Measurements from ENCODE around the gene PTPRM.

Gene PTPRM

GRCh38 chr18:7691206-7691605 lies 124.1 kb downstream of the PTPRM start:
- no peak overlapping the region for H4K8ac ChIP-seq (ENCODE audit: low read length)
- H3K4ac ChIP-seq (ENCODE audit: low read depth in 1 of 2, low read length in 2 of 2) = no peak overlapping the region
- H3K18ac ChIP-seq (ENCODE audit: low read depth in 1 of 2, low read length in 2 of 2) = no peak overlapping the region
- H2BK12ac ChIP-seq (ENCODE audit: low read length in 2 of 2) = no peak overlapping the region
- DNase-seq = no peak
- H2BK5ac ChIP-seq (ENCODE audit: low read depth, low read length, poor library complexity, severe bottlenecking) = no peak overlapping the region
- H2BK120ac ChIP-seq (ENCODE audit: low read depth, low read length) = no peak overlapping the region
- H3K9ac ChIP-seq (ENCODE audit: low read length) = no peak overlapping the region
- H3K23ac ChIP-seq (ENCODE audit: low read length in 2 of 2) = no peak overlapping the region
- H2AK5ac ChIP-seq (ENCODE audit: low read length, severe bottlenecking) = no peak overlapping the region
- no peak overlapping the region for H4K91ac ChIP-seq (ENCODE audit: low read length)
- H2BK15ac ChIP-seq (ENCODE audit: low read depth, poor library complexity, severe bottlenecking) = no peak overlapping the region
- no peaks in the 10 kb centered on the region for H3K36me3 ChIP-seq (ENCODE audit: control insufficient read depth in 1 of 2, insufficient read depth in 2 of 2, low read depth in 1 of 2, low read length in 2 of 2)
- H3K14ac ChIP-seq (ENCODE audit: low read length in 2 of 2) = no peak overlapping the region
- H3K27me3 ChIP-seq (ENCODE audit: control insufficient read depth in 1 of 2, insufficient read depth in 1 of 2, low read length in 2 of 2) = no peaks in the 10 kb centered on the region
- no peak overlapping the region for H3K27ac ChIP-seq (ENCODE audit: low read length, poor library complexity, severe bottlenecking)
- H3K4me2 ChIP-seq (ENCODE audit: low read length, poor library complexity, severe bottlenecking) = no peak overlapping the region
- H3K79me1 ChIP-seq (replicated peaks; ENCODE audit: low read length, poor library complexity, severe bottlenecking) = peaks cover 23% of the 10 kb centered on the region
- no peak overlapping the region for H3K4me3 ChIP-seq (ENCODE audit: insufficient read depth in 1 of 2, low read depth in 1 of 2, low read length in 2 of 2)
- H2AFZ ChIP-seq (ENCODE audit: low read depth, low read length) = no peak overlapping the region
- no peaks in the 10 kb centered on the region for H3K9me3 ChIP-seq (ENCODE audit: control insufficient read depth, low read length)
- no peaks in the 10 kb centered on the region for H3K4me1 ChIP-seq (ENCODE audit: control insufficient read depth, insufficient read depth, low read depth, low read length)
- 80% methylated on average over 1 of the region's 3 CpGs for WGBS

DNA sequence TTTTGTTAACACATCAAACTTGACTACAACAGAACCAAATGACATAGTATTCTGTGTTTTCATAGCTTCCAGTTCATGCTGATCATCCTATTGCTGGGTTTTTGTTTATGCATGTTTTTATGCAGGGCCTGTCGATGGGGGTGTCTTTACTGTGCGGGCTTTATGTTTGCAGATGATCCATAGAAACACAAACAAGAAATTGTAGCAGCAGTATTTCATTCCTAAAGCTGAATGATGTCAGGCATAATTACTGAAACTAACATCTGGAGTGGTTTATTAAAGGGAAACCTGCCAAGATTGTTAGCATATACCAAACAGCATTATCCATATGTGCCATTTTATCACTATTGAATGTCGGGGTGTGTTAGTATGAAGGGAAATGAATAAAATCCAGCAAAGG lies 129.7 kb downstream of the PTPRM start:
- Histone ChIP-seq H3K36me3 (ENCODE audit: control insufficient read depth in 1 of 2, insufficient read depth in 2 of 2, low read depth in 1 of 2, low read length in 2 of 2) (no peaks in the 10 kb centered on the region), H3K27me3 (ENCODE audit: control insufficient read depth in 1 of 2, insufficient read depth in 1 of 2, low read length in 2 of 2) (no peaks in the 10 kb centered on the region), H3K4me2 (ENCODE audit: low read length, poor library complexity, severe bottlenecking) (no peak overlapping the region), H3K4ac (ENCODE audit: low read depth in 1 of 2, low read length in 2 of 2) (no peak overlapping the region), H3K4me1 (ENCODE audit: control insufficient read depth, insufficient read depth, low read depth, low read length) (no peaks in the 10 kb centered on the region), H2AK5ac (ENCODE audit: low read length, severe bottlenecking) (no peak overlapping the region), H2AFZ (ENCODE audit: low read depth, low read length) (no peak overlapping the region), H3K23ac (ENCODE audit: low read length in 2 of 2) (no peak overlapping the region), H3K9me3 (ENCODE audit: control insufficient read depth, low read length) (no peaks in the 10 kb centered on the region), H3K9ac (ENCODE audit: low read length) (no peak overlapping the region), H3K79me1 (replicated peaks; ENCODE audit: low read length, poor library complexity, severe bottlenecking) (peaks cover 23% of the 10 kb centered on the region), H3K27ac (ENCODE audit: low read length, poor library complexity, severe bottlenecking) (no peak overlapping the region), H2BK12ac (ENCODE audit: low read length in 2 of 2) (no peak overlapping the region), H3K4me3 (ENCODE audit: insufficient read depth in 1 of 2, low read depth in 1 of 2, low read length in 2 of 2) (no peak overlapping the region), H4K91ac (ENCODE audit: low read length) (no peak overlapping the region), H4K8ac (ENCODE audit: low read length) (no peak overlapping the region), H2BK120ac (ENCODE audit: low read depth, low read length) (no peak overlapping the region), H2BK5ac (ENCODE audit: low read depth, low read length, poor library complexity, severe bottlenecking) (no peak overlapping the region), H2BK15ac (ENCODE audit: low read depth, poor library complexity, severe bottlenecking) (no peak overlapping the region), H3K18ac (ENCODE audit: low read depth in 1 of 2, low read length in 2 of 2) (no peak overlapping the region), H3K14ac (ENCODE audit: low read length in 2 of 2) (no peak overlapping the region)
- DNase-seq = no peak
- no CpG with 5 or more reads among the region's 3 CpGs for WGBS

GRCh38 chr18:7697306-7697705 lies 130.2 kb downstream of the PTPRM start:
- H3K4me1 ChIP-seq (ENCODE audit: control insufficient read depth, insufficient read depth, low read depth, low read length) = no peaks in the 10 kb centered on the region
- no peak overlapping the region for H3K4ac ChIP-seq (ENCODE audit: low read depth in 1 of 2, low read length in 2 of 2)
- no peak overlapping the region for H3K27ac ChIP-seq (ENCODE audit: low read length, poor library complexity, severe bottlenecking)
- H3K9ac ChIP-seq (ENCODE audit: low read length) = no peak overlapping the region
- 75% methylated on average over 1 of the region's 2 CpGs for WGBS
- no peak overlapping the region for H2BK12ac ChIP-seq (ENCODE audit: low read length in 2 of 2)
- no peak overlapping the region for H2AK5ac ChIP-seq (ENCODE audit: low read length, severe bottlenecking)
- no peak overlapping the region for H3K14ac ChIP-seq (ENCODE audit: low read length in 2 of 2)
- H2BK120ac ChIP-seq (ENCODE audit: low read depth, low read length) = no peak overlapping the region
- no peak overlapping the region for H3K4me2 ChIP-seq (ENCODE audit: low read length, poor library complexity, severe bottlenecking)
- H3K79me1 ChIP-seq (replicated peaks; ENCODE audit: low read length, poor library complexity, severe bottlenecking) = peaks cover 23% of the 10 kb centered on the region
- no peak for DNase-seq
- no peaks in the 10 kb centered on the region for H3K9me3 ChIP-seq (ENCODE audit: control insufficient read depth, low read length)
- H4K8ac ChIP-seq (ENCODE audit: low read length) = no peak overlapping the region
- H2BK5ac ChIP-seq (ENCODE audit: low read depth, low read length, poor library complexity, severe bottlenecking) = no peak overlapping the region
- no peak overlapping the region for H3K23ac ChIP-seq (ENCODE audit: low read length in 2 of 2)
- no peak overlapping the region for H3K4me3 ChIP-seq (ENCODE audit: insufficient read depth in 1 of 2, low read depth in 1 of 2, low read length in 2 of 2)
- no peaks in the 10 kb centered on the region for H3K27me3 ChIP-seq (ENCODE audit: control insufficient read depth in 1 of 2, insufficient read depth in 1 of 2, low read length in 2 of 2)
- no peak overlapping the region for H2AFZ ChIP-seq (ENCODE audit: low read depth, low read length)
- H3K18ac ChIP-seq (ENCODE audit: low read depth in 1 of 2, low read length in 2 of 2) = no peak overlapping the region
- no peaks in the 10 kb centered on the region for H3K36me3 ChIP-seq (ENCODE audit: control insufficient read depth in 1 of 2, insufficient read depth in 2 of 2, low read depth in 1 of 2, low read length in 2 of 2)
- no peak overlapping the region for H2BK15ac ChIP-seq (ENCODE audit: low read depth, poor library complexity, severe bottlenecking)
- H4K91ac ChIP-seq (ENCODE audit: low read length) = no peak overlapping the region

DNA sequence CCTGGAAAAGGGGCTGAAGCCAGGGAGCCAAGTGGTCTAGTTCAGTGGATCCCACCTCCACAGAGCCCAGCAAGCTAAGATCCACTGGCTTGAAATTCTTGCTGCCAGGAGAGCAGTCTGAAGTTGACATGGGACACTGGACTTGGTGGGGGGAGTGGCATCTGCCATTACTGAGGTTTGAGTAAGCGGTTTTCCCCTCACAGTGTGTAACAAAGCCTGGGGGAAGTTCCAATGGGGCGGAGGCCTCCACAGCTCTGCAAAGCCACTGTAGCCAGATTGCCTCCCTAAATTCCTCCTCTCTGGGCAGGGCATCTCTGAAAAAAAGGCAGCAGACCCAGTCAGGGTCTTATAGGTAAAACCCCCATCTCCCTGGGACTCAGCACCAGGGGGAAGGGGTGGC lies 144.4 kb downstream of the PTPRM start:
- H3K4me1 ChIP-seq (ENCODE audit: control insufficient read depth, insufficient read depth, low read depth, low read length) = peaks cover 3% of the 10 kb centered on the region
- H2BK15ac ChIP-seq (ENCODE audit: low read depth, poor library complexity, severe bottlenecking) = no peak overlapping the region
- H3K23ac ChIP-seq (ENCODE audit: low read length in 2 of 2) = no peak overlapping the region
- H3K27ac ChIP-seq (ENCODE audit: low read length, poor library complexity, severe bottlenecking) = no peak overlapping the region
- no peak overlapping the region for H2AFZ ChIP-seq (ENCODE audit: low read depth, low read length)
- H2BK12ac ChIP-seq (ENCODE audit: low read length in 2 of 2) = no peak overlapping the region
- no peak overlapping the region for H3K18ac ChIP-seq (ENCODE audit: low read depth in 1 of 2, low read length in 2 of 2)
- H2BK120ac ChIP-seq (ENCODE audit: low read depth, low read length) = no peak overlapping the region
- peaks cover 12% of the 10 kb centered on the region for H3K79me1 ChIP-seq (replicated peaks; ENCODE audit: low read length, poor library complexity, severe bottlenecking)
- H2AK5ac ChIP-seq (ENCODE audit: low read length, severe bottlenecking) = peak overlapping the region; percentile 58
- H4K91ac ChIP-seq (ENCODE audit: low read length) = no peak overlapping the region
- DNase-seq = no peak
- no peak overlapping the region for H3K4me2 ChIP-seq (ENCODE audit: low read length, poor library complexity, severe bottlenecking)
- H3K14ac ChIP-seq (ENCODE audit: low read length in 2 of 2) = no peak overlapping the region
- H2BK5ac ChIP-seq (ENCODE audit: low read depth, low read length, poor library complexity, severe bottlenecking) = no peak overlapping the region
- no peak overlapping the region for H3K4ac ChIP-seq (ENCODE audit: low read depth in 1 of 2, low read length in 2 of 2)
- H3K27me3 ChIP-seq (ENCODE audit: control insufficient read depth in 1 of 2, insufficient read depth in 1 of 2, low read length in 2 of 2) = no peaks in the 10 kb centered on the region
- H3K9me3 ChIP-seq (ENCODE audit: control insufficient read depth, low read length) = no peaks in the 10 kb centered on the region
- H3K9ac ChIP-seq (ENCODE audit: low read length) = no peak overlapping the region
- WGBS = 83% methylated on average over 1 of the region's 2 CpGs
- H3K36me3 ChIP-seq (ENCODE audit: control insufficient read depth in 1 of 2, insufficient read depth in 2 of 2, low read depth in 1 of 2, low read length in 2 of 2) = no peaks in the 10 kb centered on the region
- no peak overlapping the region for H4K8ac ChIP-seq (ENCODE audit: low read length)
- no peak overlapping the region for H3K4me3 ChIP-seq (ENCODE audit: insufficient read depth in 1 of 2, low read depth in 1 of 2, low read length in 2 of 2)

Data from mesenchymal stem cell (in vitro differentiated cells and primary cell).